Airway epithelial cell (primary cell): Measurements from ENCODE around the gene WBP1. TPM values are rescaled to one million over a fixed set of nuclear protein-coding genes. Genes with fewer than 3 reads are reported as not detected.

Source experiments
- total RNA-seq: library from RNA; depleted of rRNA; stranded (reverse); fragments of >200 nt; gene quantifications from 2 replicates; pipeline ENCODE4 v1.2.3, GENCODE V29; 2015

WBP1 gene
- 57.9 and 64.7 TPM in 2 replicates for total RNA-seq

DNA sequence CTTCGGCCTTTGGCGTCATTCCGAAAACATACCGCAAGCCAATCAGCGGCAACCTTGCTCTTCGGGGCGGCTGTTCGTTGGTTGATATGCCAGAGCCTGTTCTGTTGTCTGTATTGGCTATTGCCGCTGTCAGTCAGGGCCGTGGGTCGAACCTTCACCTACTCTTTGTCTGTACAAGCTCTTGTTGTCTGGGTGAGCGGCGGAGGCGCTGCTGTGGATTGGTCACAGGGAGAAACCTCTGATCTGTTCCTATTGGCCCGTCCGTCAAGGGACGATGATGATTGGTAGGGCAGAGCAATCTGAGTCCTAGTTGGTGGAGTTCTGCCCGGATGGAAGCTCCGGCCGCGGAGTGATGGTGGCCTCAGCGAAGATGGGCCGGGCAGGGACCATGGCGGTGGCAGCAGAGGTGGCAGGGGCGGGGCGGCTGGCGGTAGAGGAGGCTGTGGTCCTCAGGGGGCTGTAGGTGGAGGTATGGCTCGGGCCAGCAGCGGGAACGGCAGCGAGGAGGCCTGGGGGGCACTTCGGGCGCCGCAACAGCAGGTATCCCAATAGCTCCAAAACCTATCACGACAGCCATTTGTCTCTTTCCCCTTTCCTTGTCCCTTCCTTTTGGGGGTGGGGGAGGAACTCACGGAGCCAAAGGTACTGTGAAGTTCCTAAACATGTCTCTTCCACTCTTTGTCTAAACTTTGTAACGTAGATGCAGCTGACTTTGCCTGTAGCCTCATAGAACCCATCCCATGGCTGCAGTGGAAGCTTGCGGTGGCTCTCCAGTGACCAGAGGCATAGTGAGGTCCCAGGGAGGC lies at the start of gene WBP1:
Gene WBP1 (plus strand): TSS at position 307 of the 806 bp plus-strand sequence. CDS start 165 bp downstream, at position 472.

DNA sequence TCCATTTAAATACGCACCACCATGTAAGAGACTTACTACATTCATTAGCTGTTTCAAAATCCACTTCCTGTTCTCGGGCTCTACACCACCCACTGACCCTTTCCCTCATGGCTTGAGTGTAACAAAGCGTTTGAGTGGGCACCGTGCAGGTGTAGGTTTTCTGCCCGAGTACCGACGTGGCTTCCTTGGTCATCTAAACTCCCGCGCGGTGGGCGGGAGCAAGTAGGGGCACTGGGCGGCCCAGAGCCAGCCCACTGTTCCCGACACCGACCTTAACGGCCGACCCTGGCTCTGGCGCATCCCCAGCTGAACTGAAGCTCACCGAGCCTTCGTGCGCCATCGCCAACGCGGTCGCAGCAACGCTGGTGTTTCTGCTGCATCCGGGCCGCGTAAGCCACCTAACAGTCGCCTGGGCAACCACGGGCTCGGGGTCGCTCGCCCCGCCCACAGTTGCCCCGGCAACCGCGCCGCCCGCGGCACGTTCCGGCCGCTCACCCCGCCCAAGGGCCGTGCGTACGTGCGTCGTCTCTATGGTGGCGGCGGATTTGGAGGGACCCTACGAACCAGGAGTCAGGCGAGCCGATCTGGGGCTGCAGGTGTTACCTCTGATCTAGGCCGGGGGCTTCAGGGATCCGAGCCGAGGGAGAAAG lies 36.9 kb upstream of the WBP1 start, which contains the start of the genes C2orf81 and WDR54:
Gene C2orf81 (minus strand): TSS at position 399 of the 650 bp plus-strand sequence. CDS start 59 bp downstream, at position 340.
Gene WDR54 (plus strand): TSS at position 510 of the 650 bp plus-strand sequence. CDS start 424 bp downstream, outside the sequence.

DNA sequence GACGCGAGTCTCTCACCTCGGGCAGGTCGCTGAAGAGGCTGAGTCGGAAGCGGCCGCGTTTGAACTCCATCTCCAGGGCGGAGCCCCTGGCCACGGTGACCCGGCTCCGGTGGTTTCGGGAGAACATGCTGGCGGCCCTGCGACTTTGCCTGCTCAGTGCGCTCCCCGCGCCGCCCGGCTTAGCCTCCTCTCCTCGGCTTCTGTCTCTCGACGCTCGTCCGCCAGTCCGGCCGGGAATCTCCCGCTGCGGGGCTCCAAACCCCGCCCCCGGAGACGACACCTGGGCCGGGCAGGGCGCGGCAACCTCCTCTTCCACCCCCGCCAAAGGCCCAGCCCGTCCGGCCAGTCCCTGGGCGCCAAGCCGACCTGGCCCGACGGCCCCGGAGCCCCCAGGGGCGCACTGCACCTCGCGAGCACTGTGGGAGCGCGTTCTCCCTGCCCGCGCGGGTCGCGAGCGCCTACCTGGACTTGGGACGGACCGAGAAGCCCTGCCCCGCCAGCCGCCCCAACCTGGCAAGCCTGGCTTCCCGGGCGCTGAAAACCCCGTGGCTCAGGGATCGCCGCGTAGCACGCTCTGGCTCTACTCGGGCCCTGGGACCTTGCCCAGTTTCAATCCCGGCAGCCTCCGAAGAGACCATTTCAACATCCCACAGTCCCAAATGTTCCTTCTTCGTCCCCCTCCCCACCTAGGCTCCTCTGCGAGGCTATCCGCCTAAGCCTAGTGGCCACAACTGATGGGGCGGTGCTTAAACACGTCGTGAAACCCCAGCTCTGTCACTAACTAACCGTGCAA lies 16.4 kb upstream of the WBP1 start, which contains the start of gene RTKN:
Gene RTKN (minus strand): TSS at position 248 of the 793 bp plus-strand sequence. CDS start 121 bp downstream, at position 127.

DNA sequence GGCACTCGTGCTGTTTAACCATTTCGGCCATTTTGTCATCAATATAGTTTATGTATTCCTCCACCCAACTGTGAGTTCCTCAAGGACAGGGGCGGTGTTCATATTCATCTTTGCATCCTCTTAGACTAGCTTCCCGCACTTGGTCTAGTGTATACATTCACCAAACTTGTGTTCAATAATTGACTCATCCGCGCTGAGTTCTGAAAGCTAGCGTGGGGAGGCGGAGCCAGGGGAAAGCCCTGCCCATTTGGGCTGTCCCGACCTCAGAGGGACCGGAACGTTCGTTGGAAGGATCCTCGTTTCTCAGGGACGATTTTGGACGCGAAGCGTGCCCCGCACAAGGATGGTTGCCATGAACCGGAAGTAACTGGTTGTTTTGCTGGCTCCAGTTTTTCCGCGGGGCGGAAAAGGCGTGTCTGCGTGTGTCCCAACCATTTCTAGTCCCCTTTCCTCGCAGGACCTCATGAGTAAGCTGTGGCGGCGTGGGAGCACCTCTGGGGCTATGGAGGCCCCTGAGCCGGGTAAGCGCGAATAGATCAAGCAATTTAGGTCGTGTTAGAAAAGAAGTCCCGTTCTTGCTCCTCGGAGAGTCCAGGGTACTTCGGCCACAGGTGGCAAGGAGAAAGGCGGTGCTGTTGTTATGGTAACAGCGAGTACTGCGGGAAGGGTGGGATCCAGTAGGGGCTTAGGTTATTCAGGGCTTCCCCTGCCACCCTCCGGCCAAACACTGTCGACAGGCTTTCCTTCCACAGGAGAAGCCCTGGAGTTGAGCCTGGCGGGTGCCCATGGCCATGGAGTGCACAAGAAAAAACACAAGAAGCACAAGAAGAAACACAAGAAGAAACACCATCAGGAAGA lies 3.4 kb upstream of the WBP1 start, which contains the start of gene INO80B:
Gene INO80B (plus strand): TSS at position 434 of the 858 bp plus-strand sequence. CDS start 30 bp downstream, at position 464.

DNA sequence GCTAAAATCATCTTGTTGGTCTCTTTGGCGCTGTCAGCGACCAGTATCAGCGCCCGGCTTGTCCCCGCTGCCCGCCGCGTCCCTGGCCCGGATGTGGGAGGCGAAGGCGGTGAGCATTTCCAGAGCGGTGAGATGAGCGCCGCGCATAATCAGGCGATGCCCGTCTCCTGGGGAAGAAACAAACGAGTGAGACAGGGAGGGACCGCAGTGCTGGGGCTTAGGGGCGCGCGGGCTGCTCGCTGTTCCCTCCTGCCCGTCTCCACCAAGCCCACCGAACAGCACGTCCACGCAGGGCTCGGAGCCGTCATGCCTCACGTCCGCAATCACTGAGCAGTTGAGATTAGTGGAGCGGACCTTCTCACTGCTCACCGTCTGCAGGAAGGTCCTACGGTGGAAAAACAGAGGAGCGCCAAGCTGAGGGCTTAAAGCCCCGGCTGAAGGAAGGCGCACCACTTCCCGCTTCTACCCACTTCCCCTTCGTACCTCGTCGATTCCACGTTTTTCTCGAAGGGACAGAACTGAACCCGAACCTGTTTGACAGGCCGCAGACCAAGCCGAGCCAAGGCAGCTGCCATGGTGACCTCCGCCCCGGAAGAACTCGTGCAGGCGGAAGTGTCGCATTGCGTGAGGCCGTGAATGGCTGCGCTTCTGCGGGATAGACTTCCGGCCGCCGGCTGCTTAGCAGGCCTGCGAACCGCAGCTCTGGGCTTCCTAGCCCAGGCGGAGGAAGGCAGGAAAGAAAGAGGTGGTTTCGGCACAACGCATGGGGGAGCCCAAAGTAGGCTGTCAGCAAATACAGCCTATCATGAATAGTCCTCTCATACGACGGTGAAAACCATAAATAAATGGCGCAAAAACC lies 14.1 kb downstream of the WBP1 start, which contains the start of gene MRPL53:
Gene MRPL53 (minus strand): TSS at position 595 of the 859 bp plus-strand sequence. CDS start 20 bp downstream, at position 575.

DNA sequence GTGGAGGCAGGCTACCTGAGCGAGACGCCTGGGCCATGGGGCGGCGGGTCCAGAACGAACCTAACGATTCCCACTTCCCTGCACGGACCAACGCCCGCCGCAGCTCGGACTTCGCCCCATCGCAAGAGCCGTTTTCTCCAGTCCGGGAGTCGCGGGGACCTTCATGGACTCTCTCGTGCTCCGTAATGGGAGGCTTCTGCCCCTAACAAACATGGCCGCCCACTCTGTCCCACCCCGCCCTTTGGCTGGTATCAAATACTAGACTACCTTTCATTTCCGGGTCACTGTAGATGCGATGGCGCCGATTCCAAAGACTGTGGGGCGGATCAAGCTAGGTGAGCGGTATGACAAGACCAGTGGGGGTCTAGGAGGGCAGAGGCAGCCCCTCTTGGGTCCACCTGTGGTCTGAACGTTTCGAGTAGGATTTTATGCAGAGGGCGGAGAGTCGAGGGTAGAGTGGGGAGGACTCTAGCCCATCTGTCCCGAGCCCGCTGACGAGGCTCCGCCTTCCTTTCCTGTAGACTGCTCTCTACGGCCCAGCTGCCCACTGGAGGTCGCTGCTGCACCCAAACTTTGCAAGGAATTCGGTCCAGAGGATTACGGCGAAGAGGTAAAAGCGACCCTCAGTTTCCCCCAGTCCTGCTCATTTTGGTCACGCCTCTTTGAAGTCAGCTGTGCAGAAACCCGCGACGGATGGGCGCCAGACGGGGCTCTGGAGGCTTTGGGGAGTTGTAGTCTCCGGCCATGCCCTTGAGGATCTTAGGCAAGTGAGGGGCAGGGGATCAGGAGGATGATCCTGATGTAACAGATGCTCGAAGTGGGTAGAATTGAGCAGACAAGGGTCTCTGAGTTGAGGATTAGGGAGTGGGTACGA lies 24.8 kb downstream of the WBP1 start, which contains the start of the genes CCDC142 and TTC31:
Gene CCDC142 (minus strand): TSS at position 198 of the 874 bp plus-strand sequence. CDS start 161 bp downstream, at position 37.
Gene TTC31 (plus strand): TSS at position 281 of the 874 bp plus-strand sequence. CDS start 15 bp downstream, at position 296.

DNA sequence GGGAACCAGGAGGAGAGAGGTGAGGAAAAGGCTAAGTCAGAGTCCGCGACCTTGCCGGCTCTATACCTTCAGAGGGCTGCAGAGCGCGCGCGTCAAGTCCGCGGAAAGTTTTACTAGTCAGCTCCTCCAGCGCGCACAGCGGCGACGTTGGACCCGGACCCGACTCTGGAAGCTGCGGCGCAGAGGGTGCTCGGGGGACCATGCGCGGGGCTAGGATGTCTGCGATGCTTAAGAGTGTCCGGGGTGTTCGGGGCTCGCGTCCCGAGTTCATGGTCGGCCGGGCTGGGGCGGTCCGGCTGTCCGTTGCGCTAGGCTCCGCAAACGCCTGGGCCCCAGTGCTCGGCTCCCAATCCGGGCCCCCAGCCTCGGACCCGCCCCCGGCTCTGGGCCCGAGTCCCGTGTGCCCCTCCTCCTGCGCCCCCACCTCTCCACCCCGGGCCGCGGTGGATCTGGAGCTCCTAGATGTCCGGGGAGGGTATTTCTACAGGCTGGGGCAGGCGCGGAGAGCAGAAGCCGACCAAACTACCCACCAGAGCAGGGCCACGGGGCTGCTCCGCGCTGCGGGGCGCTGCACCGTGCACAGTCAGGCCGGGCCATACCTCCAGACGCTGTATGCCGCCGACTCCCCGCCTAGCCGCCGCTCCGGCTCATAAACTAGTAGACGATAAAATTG lies 41.2 kb downstream of the WBP1 start, which contains the start of gene LBX2:
Gene LBX2 (minus strand): TSS at position 337 of the 673 bp plus-strand sequence. CDS start 66 bp downstream, at position 271.

DNA sequence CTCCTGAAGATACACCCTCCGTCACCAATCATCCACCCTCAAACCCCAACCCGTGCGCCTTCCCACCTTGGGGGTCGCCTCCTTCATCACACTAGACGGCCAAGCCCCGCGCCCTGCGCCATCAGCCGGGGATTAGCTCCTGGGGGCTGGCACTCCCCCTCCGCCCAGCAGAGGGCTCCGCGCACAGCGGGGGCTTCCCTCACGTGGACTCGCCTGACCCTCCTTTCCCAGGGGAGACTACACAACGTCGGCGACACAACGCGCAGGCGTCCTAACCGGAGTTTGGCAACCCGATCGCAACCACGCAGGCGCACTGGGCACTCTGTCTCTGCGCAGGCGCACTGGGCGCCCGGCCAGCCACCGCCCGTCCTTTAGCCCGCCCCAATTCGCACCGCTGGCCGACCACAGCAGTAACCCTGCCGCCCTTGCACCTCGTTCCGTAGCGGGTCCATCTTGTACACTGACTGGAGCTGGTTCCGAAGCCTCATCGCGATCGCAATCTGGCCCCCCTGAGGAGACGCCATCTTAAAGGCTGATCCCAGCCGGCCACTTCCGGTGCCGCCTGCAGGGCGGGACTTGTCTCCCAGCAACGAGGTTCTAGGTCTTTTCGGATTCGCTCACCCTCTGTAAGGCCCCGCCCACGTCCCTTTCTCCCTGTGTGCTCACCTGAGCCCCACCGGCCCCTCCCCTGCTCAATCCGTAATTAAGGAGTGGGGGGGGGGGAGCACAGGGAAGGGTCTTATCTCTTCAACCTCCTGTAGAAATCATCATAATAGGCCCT lies 49.1 kb downstream of the WBP1 start, which contains the start of gene PCGF1:
Gene PCGF1 (minus strand): TSS at position 551 of the 781 bp plus-strand sequence. CDS start 27 bp downstream, at position 524.

Other genes with a start within 250 kb of the WBP1 start
- 0.14 TPM in 1 of 2 replicates, not detected in the other for gene SLC4A5, start 115.0 kb upstream of the WBP1 start, total RNA-seq
- gene DCTN1, start 78.1 kb upstream of the WBP1 start, total RNA-seq: 92.0 and 103 TPM in 2 replicates
- gene C2orf81, start 36.8 kb upstream of the WBP1 start, total RNA-seq: 0.92 and 1.1 TPM in 2 replicates
- gene WDR54, start 36.7 kb upstream of the WBP1 start, total RNA-seq: 45.4 and 53.5 TPM in 2 replicates
- 49.8 and 58.1 TPM in 2 replicates for gene RTKN, start 16.5 kb upstream of the WBP1 start, total RNA-seq
- gene INO80B, start 3.4 kb upstream of the WBP1 start, total RNA-seq: 20.9 and 23.4 TPM in 2 replicates
- gene MOGS, start 6.9 kb downstream of the WBP1 start, total RNA-seq: 73.9 and 79.9 TPM in 2 replicates
- gene MRPL53, start 14.2 kb downstream of the WBP1 start, total RNA-seq: 43.9 and 74.0 TPM in 2 replicates
- gene CCDC142, start 24.6 kb downstream of the WBP1 start, total RNA-seq: 5.5 and 9.3 TPM in 2 replicates
- gene TTC31, start 24.6 kb downstream of the WBP1 start, total RNA-seq: 11.1 and 12.2 TPM in 2 replicates
- 0.56 TPM in 2 replicates for gene LBX2, start 41.2 kb downstream of the WBP1 start, total RNA-seq
- gene PCGF1, start 49.3 kb downstream of the WBP1 start, total RNA-seq: 16.7 and 17.5 TPM in 2 replicates
- not detected in 2 replicates for gene TLX2, start 56.0 kb downstream of the WBP1 start, total RNA-seq
- 5.3 and 6.7 TPM in 2 replicates for gene DQX1, start 67.8 kb downstream of the WBP1 start, total RNA-seq
- gene AUP1, start 71.3 kb downstream of the WBP1 start, total RNA-seq: 80.1 and 85.8 TPM in 2 replicates
- 18.3 and 28.1 TPM in 2 replicates for gene HTRA2, start 71.5 kb downstream of the WBP1 start, total RNA-seq
- 0.33 and 0.56 TPM in 2 replicates for gene LOXL3, start 95.5 kb downstream of the WBP1 start, total RNA-seq
- gene DOK1, start 96.3 kb downstream of the WBP1 start, total RNA-seq: 1.4 and 4.4 TPM in 2 replicates
- gene M1AP, start 189.9 kb downstream of the WBP1 start, total RNA-seq: 0.56 and 0.63 TPM in 2 replicates
- 8.2 and 12.7 TPM in 2 replicates for gene SEMA4F, start 195.8 kb downstream of the WBP1 start, total RNA-seq